ENCODE measurements around the gene LYG2. TPM values are rescaled to one million over a fixed set of nuclear protein-coding genes. Genes with fewer than 3 reads are reported as not detected.
A peak's percentile ranks its signal among the peaks of the same experiment; 100 is the strongest.

Gene LYG2
- total and polyA plus RNA-seq, 4 donors = 0.31 TPM; not detected in 3

GRCh38 chr2:99205491-99205890, 50.0 kb downstream of the LYG2 start:
- H3K4me3 ChIP-seq (ENCODE audit: low read depth in 1 of 3, low read length in 3 of 3) = no peak overlapping the region
- H3K9ac ChIP-seq (ENCODE audit: low read depth in 1 of 2, low read length in 2 of 2) = no peak overlapping the region
- no peaks in the 10 kb centered on the region for H3K4me1 ChIP-seq (ENCODE audit: control insufficient read depth in 4 of 4, insufficient read depth in 4 of 4, low read length in 3 of 4)
- 88% methylated on average over 5 of the region's 5 CpGs for WGBS
- no peaks in the 10 kb centered on the region for H3K36me3 ChIP-seq (ENCODE audit: control insufficient read depth in 4 of 4, insufficient read depth in 3 of 4, low read depth in 1 of 4, low read length in 3 of 4)
- no peak for DNase-seq (ENCODE audit: low spot score)
- no peak overlapping the region for H3K27ac ChIP-seq (ENCODE audit: low read depth in 1 of 2, low read length in 2 of 2)
- no peaks in the 10 kb centered on the region for H3K9me3 ChIP-seq (ENCODE audit: control insufficient read depth in 4 of 4, low read length in 3 of 4)
- H3K27me3 ChIP-seq (ENCODE audit: control insufficient read depth in 4 of 4, insufficient read depth in 4 of 4, low read length in 3 of 4) = no peaks in the 10 kb centered on the region
- no peak for TF ChIP-seq RXRA (IDR thresholded peaks at IDR 0.05)
- no peak for TF ChIP-seq RAD21 (IDR thresholded peaks at IDR 0.05)
- TF ChIP-seq EGR1 (IDR thresholded peaks at IDR 0.05; ENCODE audit: low read depth in 2 of 2) = no peak
- no peak for TF ChIP-seq NR2F2 (IDR thresholded peaks at IDR 0.05)
- TF ChIP-seq, protein P1, sequence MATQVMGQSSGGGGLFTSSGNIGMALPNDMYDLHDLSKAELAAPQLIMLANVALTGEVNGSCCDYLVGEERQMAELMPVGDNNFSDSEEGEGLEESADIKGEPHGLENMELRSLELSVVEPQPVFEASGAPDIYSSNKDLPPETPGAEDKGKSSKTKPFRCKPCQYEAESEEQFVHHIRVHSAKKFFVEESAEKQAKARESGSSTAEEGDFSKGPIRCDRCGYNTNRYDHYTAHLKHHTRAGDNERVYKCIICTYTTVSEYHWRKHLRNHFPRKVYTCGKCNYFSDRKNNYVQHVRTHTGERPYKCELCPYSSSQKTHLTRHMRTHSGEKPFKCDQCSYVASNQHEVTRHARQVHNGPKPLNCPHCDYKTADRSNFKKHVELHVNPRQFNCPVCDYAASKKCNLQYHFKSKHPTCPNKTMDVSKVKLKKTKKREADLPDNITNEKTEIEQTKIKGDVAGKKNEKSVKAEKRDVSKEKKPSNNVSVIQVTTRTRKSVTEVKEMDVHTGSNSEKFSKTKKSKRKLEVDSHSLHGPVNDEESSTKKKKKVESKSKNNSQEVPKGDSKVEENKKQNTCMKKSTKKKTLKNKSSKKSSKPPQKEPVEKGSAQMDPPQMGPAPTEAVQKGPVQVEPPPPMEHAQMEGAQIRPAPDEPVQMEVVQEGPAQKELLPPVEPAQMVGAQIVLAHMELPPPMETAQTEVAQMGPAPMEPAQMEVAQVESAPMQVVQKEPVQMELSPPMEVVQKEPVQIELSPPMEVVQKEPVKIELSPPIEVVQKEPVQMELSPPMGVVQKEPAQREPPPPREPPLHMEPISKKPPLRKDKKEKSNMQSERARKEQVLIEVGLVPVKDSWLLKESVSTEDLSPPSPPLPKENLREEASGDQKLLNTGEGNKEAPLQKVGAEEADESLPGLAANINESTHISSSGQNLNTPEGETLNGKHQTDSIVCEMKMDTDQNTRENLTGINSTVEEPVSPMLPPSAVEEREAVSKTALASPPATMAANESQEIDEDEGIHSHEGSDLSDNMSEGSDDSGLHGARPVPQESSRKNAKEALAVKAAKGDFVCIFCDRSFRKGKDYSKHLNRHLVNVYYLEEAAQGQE (IDR thresholded peaks at IDR 0.05) = no peak
- no peak for TF ChIP-seq FOXA2 (IDR thresholded peaks at IDR 0.05)
- no peak for TF ChIP-seq ATF3 (IDR thresholded peaks at IDR 0.05)
- no peak for TF ChIP-seq HNF4A (conservative IDR thresholded peaks at IDR 0.05)
- no peak for TF ChIP-seq YY1 (IDR thresholded peaks at IDR 0.05)
- no peak for TF ChIP-seq JUND (IDR thresholded peaks at IDR 0.05)

GRCh38 chr2:99201959-99202678, 53.3 kb downstream of the LYG2 start:
- Histone ChIP-seq H3K4me3 (ENCODE audit: low read depth in 1 of 3, low read length in 3 of 3) (no peak overlapping the region), H3K9me3 (ENCODE audit: control insufficient read depth in 4 of 4, low read length in 3 of 4) (no peaks in the 10 kb centered on the region), H3K9ac (ENCODE audit: low read depth in 1 of 2, low read length in 2 of 2) (no peak overlapping the region), H3K4me1 (ENCODE audit: control insufficient read depth in 4 of 4, insufficient read depth in 4 of 4, low read length in 3 of 4) (no peaks in the 10 kb centered on the region), H3K27ac (ENCODE audit: low read depth in 1 of 2, low read length in 2 of 2) (no peak overlapping the region), H3K27me3 (ENCODE audit: control insufficient read depth in 4 of 4, insufficient read depth in 4 of 4, low read length in 3 of 4) (no peaks in the 10 kb centered on the region), H3K36me3 (ENCODE audit: control insufficient read depth in 4 of 4, insufficient read depth in 3 of 4, low read depth in 1 of 4, low read length in 3 of 4) (peaks cover 0 to 11% (median 4%) of the 10 kb centered on the region in 4 donors)
- peak; percentile 7 for TF ChIP-seq CTCF (IDR thresholded peaks at IDR 0.05; ENCODE audit: low read depth, low read length, missing input control)
- TF ChIP-seq FOXA1 (IDR thresholded peaks at IDR 0.05) = no peak
- no peak for DNase-seq (ENCODE audit: low spot score)
- 95% methylated on average over 4 of the region's 4 CpGs for WGBS
